KMS-11 (cell line): ENCODE results near the gene ARL5B.

ENCODE experiments used
- H2AFZ ChIP-seq: fragments of 200-600 bp; sonication (generic); 2 replicates; pipeline ENCODE4 v1.6.1; 2016; ENCODE audit warnings: antibody characterized with exemption, mixed run types, low read depth
- H3K27ac ChIP-seq: fragments of 200-600 bp; sonication (generic); 2 replicates; pipeline ENCODE4 v1.6.1; 2016; ENCODE audit warnings: mild to moderate bottlenecking, mixed run types
- H3K27me3 ChIP-seq: fragments of 200-600 bp; sonication (generic); 2 replicates; pipeline ENCODE4 v1.6.1; 2017; ENCODE audit warnings: mild to moderate bottlenecking, low read depth, mixed run types, moderate library complexity; ENCODE audit not compliant: insufficient read depth
- H3K36me3 ChIP-seq: fragments of 200-600 bp; sonication (generic); 2 replicates; pipeline ENCODE4 v1.6.1; 2017; ENCODE audit warnings: mild to moderate bottlenecking, mixed run types; ENCODE audit not compliant: insufficient read depth
- H3K4me1 ChIP-seq: fragments of 200-600 bp; sonication (generic); 2 replicates; pipeline ENCODE4 v1.6.1; 2016; ENCODE audit warnings: mild to moderate bottlenecking, low read depth, mixed run types; ENCODE audit not compliant: poor library complexity, severe bottlenecking
- H3K4me2 ChIP-seq: fragments of 200-600 bp; sonication (generic); 2 replicates; pipeline ENCODE4 v1.7.0; 2016; ENCODE audit warnings: mild to moderate bottlenecking, mixed run types
- H3K4me3 ChIP-seq: fragments of 200-600 bp; sonication (generic); IDR thresholded peaks from 2 replicates; pipeline ENCODE4 v1.6.1; 2017; ENCODE audit warnings: low read depth, low read length, mixed read lengths; ENCODE audit not compliant: insufficient read depth
- H3K79me2 ChIP-seq: fragments of 200-600 bp; sonication (generic); 2 replicates; pipeline ENCODE4 v1.6.1; 2016; ENCODE audit warnings: low read depth, mixed run types; ENCODE audit not compliant: insufficient read depth
- H3K9ac ChIP-seq: fragments of 200-600 bp; sonication (generic); 2 replicates; pipeline ENCODE4 v1.6.1; 2016; ENCODE audit warnings: mild to moderate bottlenecking, mixed run types
- H4K20me1 ChIP-seq: fragments of 200-600 bp; sonication (generic); 2 replicates; pipeline ENCODE4 v1.6.1; 2016; ENCODE audit warnings: mild to moderate bottlenecking, mixed run types; ENCODE audit not compliant: insufficient read depth
- CTCF ChIP-seq: fragments of 200-600 bp; sonication (generic); conservative IDR thresholded peaks from 2 replicates; pipeline ENCODE4 v1.6.1; 2017; ENCODE audit warnings: low read depth, mild to moderate bottlenecking, antibody characterized with exemption, low read length, moderate library complexity, mixed read lengths

Gene ARL5B

GRCh38 chr10:18683427-18683826, 24.2 kb downstream of the ARL5B start:
- TF ChIP-seq CTCF: no peak
- H3K4me1 ChIP-seq: no peaks in the 10 kb centered on the region
- no peak overlapping the region for H3K27ac ChIP-seq
- no peaks in the 10 kb centered on the region for H3K27me3 ChIP-seq
- H3K79me2 ChIP-seq: no peaks in the 10 kb centered on the region
- H3K4me2 ChIP-seq: no peak overlapping the region
- H2AFZ ChIP-seq: no peak overlapping the region
- no peaks in the 10 kb centered on the region for H3K36me3 ChIP-seq
- no peak overlapping the region for H3K9ac ChIP-seq
- no peaks in the 10 kb centered on the region for H4K20me1 ChIP-seq
- H3K4me3 ChIP-seq: no peak overlapping the region

- no peak overlapping the region for H3K9ac ChIP-seq
- no peaks in the 10 kb centered on the region for H3K36me3 ChIP-seq
- no peak overlapping the region for H2AFZ ChIP-seq
- no peak overlapping the region for H3K27ac ChIP-seq
- TF ChIP-seq CTCF: no peak
- no peaks in the 10 kb centered on the region for H4K20me1 ChIP-seq
- no peaks in the 10 kb centered on the region for H3K27me3 ChIP-seq
- no peak overlapping the region for H3K4me3 ChIP-seq
- no peaks in the 10 kb centered on the region for H3K79me2 ChIP-seq
- no peaks in the 10 kb centered on the region for H3K4me1 ChIP-seq
- H3K4me2 ChIP-seq: no peak overlapping the region
These were observed 25.2 kb downstream of the ARL5B start for GRCh38 chr10:18684416-18684815.

GRCh38 chr10:18684953-18685352, 25.7 kb downstream of the ARL5B start:
- Histone ChIP-seq H3K79me2 (no peaks in the 10 kb centered on the region), H2AFZ (no peak overlapping the region), H3K27me3 (no peaks in the 10 kb centered on the region), H4K20me1 (no peaks in the 10 kb centered on the region), H3K4me1 (no peaks in the 10 kb centered on the region), H3K4me2 (no peak overlapping the region), H3K9ac (no peak overlapping the region), H3K4me3 (no peak overlapping the region), H3K27ac (no peak overlapping the region), H3K36me3 (no peaks in the 10 kb centered on the region)
- TF ChIP-seq CTCF: no peak

- Histone ChIP-seq H3K4me3 (no peak overlapping the region), H3K27ac (no peak overlapping the region), H4K20me1 (no peaks in the 10 kb centered on the region), H3K4me2 (no peak overlapping the region), H3K27me3 (no peaks in the 10 kb centered on the region), H2AFZ (no peak overlapping the region), H3K79me2 (no peaks in the 10 kb centered on the region), H3K4me1 (no peaks in the 10 kb centered on the region), H3K36me3 (no peaks in the 10 kb centered on the region), H3K9ac (no peak overlapping the region)
- TF ChIP-seq CTCF: no peak
These were observed 26.3 kb downstream of the ARL5B start for GRCh38 chr10:18685555-18685954.

GRCh38 chr10:18687195-18687594, 28.0 kb downstream of the ARL5B start:
- no peak overlapping the region for H3K4me2 ChIP-seq
- no peaks in the 10 kb centered on the region for H3K36me3 ChIP-seq
- no peak overlapping the region for H3K4me3 ChIP-seq
- H3K79me2 ChIP-seq: no peaks in the 10 kb centered on the region
- TF ChIP-seq CTCF: no peak
- H3K27me3 ChIP-seq: no peaks in the 10 kb centered on the region
- H2AFZ ChIP-seq: no peak overlapping the region
- H3K9ac ChIP-seq: no peak overlapping the region
- no peak overlapping the region for H3K27ac ChIP-seq
- no peaks in the 10 kb centered on the region for H3K4me1 ChIP-seq
- H4K20me1 ChIP-seq: no peaks in the 10 kb centered on the region
